GM21381 (cell line): ENCODE data around the gene ATP11B.
"Not testable (repeated sequence)": the region's sequence is repeated elsewhere in the genome, so short reads cannot be mapped to it uniquely, and the experiment has no call there.

ENCODE experiments used
- ATAC-seq: cut with Tn5 transposase; IDR thresholded peaks from one replicate; pipeline ENCODE4 v1.9.1; 2021; ENCODE audit warnings: mild to moderate bottlenecking, moderate library complexity; ENCODE audit not compliant: unreplicated experiment

Gene ATP11B

DNA sequence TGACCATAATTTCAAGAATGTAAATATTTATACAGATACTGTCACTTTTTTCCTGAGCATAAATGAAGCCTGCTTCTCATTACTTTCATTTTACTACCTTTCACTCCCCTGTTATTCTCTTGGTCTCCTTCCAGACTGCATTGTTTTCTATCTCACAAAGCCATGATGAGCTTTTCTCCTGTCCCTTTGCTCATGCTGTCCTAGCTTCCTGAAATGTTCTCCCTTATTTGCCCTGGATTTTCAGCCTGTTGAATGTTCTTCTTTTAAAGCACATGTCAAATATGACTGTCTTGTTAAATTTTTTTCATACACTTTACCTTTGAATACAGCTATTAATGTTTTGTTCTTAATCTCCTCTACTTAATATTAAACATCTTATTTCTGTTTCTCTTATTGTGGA, 31.7 kb downstream of the ATP11B start:
- no peak for ATAC-seq

DNA sequence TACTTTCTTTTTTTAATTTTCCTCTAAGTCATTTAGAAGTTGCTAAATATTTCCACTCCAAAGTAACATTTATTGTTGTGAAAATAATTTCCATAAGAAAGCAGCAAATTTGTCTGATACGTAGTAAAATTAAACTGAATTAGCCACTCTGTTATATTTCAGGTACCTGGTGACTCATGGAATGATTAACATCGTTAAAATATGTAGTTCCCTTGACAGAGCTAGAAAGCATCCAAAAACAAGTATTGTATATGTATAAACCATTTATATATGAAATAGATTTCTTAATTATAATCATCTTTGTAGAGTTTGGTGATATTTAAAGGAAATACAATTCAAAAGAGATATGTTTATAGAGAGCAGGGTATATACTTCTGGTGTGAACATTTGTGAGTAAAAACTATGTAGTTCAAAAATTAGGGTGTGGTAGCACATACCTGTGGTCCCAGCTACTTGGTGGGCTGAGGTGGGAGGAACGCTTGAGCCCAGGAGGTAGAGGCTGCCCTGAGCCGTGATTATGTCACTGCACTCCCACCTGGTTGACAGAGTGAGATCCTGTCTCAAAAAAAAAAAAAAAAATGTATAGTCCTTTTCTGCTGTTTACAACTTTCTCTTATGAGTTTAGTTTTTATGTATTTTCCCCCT, 36.6 kb downstream of the ATP11B start:
- ATAC-seq: no peak

DNA sequence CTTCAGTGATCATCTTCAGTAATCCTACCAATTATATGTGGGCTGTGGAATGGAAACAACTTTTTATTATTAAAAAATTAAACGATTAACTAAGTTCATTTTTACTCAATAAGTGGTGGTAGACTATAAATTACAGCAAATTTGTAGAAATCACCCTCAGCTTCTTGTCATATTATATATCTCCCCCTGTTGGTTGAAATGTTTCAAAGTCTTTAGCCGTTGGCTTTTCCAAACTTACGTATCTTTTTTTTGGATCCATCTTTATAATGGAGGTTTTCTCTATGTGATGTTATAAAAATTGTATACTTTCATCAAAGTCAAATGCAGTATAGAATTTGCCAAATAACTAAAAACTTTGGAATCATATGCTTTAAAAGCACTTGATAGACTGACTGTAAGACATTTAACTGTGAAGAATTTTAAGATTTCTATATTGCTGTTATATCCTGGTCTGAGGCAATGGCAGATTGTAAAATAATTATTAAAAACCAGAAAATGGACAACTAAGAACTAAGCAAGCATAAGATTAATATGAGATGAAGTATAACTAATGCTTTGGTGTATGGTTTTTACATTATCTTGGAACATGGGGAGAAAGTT, 44.7 kb downstream of the ATP11B start:
- no peak for ATAC-seq

DNA sequence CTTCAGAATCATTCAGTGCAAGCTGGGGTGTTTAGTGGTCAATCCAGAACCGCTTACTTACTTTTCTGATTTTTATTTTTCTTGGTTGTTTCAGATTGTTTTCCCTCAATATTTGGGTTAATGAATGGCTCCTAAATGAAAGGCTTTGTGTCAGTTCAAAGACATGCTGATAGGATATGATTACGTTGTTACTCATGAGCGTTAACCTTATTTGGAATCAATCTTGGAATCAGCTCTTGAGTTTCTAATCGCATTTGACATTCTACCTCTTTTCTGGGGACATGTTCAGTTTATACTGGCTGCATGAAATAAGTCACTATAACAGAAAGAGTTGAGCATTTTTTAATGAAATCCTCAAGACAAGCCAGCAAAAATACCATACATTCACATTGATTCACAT, 50.2 kb downstream of the ATP11B start:
- ATAC-seq: no peak

DNA sequence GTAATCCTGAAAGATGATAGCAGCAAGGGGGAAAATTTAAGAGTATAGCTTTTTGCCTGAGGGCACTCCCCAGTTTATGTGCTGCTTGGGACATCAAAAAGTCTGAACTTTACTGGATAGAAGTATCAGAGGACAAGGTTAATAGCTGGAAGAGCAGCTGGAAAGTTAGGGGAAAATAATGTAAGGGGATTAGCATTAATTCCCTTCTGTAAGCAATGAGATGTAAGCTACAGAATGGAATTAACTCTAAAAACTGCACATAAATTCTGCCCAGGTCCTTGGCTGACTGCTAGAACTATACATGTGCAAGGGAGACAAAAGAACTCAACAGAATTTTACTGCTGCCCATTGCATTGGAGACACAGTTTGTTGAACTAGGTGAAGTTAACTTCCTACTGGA, 55.6 kb downstream of the ATP11B start:
- ATAC-seq: no peak

DNA sequence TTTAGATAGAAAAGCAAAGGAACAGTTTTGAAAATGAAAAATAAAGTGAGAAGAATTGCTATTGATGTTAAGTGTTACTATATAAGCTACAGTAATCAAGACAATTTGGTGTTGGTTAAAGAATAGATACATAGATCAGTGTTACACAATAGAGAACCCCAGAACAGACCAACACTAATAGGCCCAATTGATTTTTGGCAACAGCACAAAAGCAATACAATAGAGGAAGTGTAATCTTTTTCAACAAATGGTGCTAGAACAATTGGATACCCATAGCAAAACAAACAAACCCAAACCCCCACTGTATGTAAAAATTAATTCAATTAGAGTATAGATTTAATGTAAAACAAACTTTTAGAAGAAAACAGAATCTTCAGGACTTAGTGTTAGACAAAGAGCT, 61.8 kb downstream of the ATP11B start:
- no peak for ATAC-seq

DNA sequence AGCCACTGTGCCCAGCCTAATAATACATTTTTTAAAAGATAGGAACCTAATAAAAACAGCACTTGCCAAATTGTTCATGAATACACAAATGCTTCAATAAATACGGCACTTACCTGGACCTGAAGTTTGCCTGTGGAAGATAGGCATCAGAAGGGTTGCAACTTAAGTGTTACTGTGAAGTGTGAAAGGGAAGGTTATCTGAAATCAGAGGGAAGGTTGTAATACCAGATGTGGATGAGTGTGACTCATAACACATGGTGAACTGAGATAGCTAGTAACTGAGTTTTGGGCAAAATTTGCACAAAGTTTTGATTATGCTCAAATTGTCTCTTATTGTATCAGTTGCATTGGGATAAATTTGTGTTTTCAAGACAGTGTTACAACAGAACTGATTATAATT, 68.0 kb downstream of the ATP11B start:
- ATAC-seq: no peak

DNA sequence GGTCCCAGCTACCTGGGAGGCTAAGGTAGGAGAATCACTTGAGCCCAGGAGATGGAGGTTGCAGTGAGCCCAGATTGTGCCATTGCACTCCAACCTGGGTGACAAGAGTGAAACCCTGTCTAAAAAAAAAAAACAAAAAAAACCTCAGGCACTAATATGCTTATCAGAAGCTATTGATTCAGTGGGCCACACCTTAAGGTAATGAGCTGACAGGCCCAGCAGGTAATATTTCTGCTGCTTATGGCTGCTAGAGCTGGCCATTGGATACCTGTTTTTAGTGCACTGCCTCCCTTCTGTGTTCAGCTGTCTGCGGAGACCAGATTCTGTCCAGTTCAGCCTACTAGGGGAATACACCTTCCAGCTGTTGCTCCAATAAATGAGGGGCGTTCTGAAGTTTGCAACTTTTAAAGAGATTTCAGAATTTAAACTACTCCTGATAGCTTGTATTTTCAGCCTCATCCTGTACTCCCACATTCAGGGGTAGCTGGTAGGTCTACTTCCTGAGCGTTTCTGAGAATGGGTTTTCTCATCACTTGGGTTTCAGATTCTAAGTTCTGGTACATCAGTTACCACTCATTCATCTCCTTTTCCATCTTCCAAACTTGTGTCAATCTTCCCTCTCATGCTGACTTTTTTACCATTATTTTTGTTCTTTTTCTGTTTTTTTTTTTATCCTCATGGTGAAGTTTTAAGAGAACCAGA, 69.0 kb downstream of the ATP11B start:
- no peak for ATAC-seq

DNA sequence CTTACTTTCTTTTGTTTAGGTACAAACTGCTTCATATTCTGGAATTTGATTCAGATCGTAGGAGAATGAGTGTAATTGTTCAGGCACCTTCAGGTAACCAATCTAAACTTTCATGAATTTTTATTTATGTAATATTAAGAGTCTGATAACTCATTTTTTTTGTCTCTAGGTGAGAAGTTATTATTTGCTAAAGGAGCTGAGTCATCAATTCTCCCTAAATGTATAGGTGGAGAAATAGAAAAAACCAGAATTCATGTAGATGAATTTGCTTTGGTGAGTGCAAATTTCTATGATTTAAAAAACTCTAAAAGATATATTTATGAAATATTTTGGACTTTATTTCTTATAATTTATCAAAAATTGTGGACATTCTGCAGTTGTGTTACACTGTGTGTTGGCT, 75.8 kb downstream of the ATP11B start:
- ATAC-seq: no peak

DNA sequence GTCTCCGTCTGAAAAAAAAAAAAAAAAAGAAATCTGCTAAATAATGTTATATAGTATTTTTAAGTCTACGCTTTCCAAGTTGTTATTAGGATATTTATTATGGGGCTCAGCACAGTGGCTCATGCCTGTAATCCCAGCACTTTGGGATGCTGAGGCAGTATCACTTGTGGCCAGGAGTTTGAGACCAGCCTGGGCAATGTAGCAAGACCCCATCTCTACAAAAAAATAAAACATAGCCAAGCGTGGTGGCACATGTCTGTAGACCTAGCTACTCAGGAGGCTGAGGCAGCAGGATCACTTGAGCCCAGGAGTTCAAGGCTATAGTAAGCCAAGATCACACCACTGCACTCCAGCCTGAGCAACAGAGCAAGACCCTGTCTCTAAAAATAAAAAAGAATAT, 77.6 kb downstream of the ATP11B start:
- not testable (repeated sequence) for ATAC-seq

DNA sequence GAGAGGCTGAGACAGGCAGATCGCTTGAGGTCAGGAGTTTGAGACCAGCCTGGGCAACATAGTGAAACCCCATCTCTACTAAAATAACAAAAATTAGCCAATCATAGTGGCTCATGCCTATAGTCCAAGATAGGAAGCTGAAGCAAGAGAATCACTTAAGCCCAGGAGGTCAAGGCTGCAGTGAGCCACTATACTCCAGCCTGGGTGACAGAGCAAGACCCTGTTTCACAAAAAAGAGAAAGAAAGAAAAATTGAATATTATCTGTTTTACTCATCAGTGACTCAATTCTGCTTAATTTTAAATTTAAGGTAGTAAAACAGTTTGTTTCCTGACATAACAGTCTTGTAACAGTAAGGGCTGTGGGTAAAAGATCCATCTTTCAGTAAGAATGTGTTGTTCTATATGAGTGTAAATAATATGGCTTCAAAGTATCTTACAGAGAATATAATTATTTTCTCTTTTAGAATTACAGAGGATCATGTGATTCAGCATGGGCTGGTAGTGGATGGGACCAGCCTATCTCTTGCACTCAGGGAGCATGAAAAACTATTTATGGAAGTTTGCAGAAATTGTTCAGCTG, 85.8 kb downstream of the ATP11B start:
- ATAC-seq: no peak

DNA sequence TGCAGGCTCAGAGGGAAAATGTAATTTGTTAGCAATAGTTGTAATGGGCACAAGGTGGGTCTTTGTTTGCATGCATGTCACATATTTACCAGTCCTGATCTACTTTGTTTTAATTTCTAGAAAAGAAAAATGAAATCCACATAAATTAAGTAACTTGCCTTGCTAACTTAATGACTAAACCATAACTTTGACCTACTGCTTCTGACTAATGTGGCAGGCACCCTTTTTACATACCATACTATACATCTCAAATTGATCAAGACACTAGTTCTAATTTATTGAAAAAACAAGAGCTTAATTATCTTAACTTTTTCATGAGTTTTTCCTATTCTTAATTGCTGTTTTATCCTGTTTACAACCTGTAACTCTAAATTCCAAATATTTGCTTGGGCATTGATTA, 93.2 kb downstream of the ATP11B start:
- no peak for ATAC-seq

DNA sequence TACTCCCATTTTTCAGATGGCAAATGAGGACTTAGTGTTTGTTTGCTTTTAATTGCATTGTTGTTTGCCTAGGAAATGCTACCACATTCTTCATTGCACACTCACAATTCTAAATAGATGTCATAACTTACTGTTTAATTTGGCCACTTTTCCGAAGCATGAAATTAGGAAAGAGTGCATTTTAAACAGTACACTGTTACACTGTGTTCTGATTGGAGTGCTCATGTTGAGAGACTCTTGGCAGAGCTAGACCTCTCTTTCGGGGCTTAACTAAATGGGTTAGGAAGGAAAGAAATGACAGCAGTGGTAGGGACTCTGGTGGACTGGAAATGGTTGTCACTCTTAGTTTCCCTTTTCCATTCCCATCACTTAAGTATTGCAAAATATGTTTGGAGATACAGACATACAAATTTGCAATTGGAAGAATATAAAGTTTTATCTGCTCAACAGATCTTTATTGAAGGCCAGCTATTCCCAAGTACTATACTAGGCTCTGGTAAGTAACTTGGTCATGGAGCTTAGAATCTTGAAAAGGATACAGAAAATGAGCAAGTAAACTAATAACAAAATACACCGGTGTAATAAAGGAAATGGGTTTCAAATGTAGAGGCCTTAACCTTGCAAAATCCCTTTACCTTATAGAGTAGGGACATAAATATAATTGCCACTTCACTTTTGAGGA, 96.8 kb downstream of the ATP11B start:
- no peak for ATAC-seq

DNA sequence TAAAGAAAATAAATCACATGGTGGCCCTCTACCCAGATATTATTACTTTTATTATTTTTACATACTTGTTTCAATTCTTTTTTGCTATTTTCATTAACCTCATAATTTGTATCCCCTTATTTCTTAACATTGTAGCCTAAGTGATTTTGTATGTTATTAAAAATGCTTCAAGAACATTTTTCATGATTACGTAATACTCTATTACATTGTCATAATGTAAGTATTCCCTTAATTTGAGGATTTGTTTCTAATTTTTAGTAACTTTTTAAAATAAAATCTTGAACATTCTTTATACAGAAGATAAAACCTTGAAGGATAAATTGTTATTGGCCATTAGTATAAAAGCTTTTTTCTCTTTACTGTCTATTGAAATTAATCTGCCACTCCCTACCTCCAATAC, 98.1 kb downstream of the ATP11B start:
- ATAC-seq: no peak

DNA sequence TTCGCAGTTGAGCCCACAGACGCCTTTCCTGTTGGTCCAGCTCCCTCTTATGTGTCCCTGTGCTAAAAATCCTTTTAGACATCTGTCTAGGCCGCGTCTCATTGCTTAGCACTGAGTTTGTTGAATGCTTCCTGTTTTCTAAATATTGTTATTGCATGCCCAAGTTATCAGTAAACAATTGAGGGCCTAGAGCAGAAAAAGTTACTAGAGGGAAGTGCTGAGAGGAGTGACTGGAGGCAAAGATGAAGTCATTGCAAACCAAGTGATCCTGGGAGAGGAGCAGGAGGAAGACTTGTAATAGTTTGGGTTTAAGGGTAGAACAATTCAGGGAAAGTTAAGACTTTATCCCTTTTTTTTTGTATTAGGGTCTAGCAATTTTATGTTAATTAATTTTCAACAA, 98.9 kb downstream of the ATP11B start:
- ATAC-seq: no peak

DNA sequence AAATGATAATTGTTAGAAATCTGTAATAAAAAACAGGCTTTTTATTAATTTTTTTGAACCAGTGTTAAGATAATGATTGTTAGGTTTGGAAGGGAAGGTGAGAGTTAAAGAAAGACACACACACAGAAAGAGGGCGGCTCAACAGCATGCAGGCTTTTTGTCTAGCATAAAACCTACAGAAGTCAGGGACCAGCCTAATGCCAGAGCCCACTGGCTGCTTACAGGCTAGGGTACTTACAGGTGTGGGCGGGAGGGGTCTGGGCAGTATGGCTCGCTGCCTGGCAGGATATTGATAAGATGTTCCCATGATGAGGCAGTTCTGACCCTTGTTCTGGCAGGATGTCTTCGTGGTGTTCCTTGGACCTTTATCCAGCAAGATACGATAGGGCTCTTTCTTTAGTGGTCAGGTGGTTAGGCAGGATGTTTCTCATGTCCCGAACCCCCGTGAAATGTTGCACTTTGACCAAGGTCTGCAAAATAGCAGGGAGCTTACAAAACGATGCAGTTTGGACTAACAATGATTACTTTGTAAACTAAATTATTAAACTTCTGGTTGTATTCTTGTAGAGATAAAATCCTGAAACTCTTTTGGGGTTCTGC, 102.3 kb downstream of the ATP11B start:
- ATAC-seq: no peak

DNA sequence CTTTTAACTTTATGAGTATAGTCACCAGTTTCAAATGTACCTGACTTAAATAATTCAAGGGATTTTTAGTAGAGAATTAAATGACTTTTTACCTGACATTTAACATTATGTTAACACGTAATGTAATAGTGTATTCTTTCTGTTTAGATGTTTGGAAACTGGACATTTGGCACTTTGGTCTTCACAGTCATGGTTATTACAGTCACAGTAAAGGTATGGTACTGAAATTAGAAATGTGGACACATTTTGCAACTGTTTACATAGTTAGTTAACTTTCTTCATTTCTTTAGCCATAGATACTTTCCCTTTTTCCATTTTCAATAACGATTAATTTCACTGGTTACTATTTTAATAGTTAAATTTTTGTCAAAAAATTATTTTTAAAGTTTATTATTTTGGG, 103.2 kb downstream of the ATP11B start:
- no peak for ATAC-seq

DNA sequence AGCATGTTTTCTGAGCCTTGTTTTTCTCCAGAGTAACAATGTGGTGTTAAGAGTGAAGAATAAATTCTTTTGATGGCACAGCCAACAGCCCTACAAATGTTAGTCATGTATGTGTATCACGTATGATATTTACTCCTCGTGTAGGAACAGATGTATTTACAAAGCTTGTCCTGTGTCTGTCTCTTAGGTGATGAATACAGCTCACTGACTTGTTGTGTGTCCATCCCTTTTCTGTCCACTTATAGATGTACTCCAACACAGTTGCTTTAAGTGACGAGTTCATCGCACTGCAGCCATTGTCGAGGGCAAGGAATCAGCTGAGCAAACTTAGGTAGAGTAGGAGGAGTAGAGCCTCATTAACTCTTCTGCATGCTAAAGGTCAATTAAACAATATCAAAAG, 108.9 kb downstream of the ATP11B start:
- ATAC-seq: no peak

DNA sequence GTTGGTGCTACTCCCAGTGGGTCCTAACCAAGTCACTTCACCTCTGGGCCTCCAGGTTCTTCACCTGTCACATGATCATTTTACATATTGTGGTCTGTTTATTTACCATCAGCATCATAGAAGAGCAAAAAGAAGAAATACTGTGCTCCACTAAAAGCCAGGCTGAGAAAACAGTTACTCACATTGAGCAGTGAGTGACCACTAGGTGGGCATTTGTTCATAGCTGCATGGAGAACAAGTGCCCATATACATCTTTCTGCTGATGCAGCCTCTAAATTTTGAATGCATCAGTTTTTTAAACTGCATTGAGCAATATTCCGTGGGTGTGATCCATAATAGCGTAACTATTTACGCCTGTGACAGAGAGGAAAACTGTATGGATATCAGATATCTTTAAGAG, 110.9 kb downstream of the ATP11B start:
- no peak for ATAC-seq

DNA sequence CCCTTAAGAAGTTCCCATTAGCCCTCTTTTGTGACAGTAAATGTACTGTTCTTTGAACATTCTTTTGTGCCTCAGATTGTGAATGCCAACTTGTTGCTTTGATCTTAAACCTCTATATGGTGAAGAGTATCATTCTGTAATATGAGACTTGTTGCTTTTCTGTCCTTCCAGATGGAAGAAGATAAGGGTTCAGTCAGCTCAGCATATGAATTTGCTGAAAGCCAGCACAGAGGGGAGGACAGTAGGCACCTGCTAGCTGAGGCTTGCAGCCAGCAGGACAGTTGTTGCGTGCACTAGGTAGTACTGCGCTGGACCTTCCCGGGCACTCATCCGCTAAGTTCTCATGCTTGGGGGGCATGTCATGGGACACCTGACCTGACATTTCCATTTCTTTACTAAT, 112.3 kb downstream of the ATP11B start:
- ATAC-seq: no peak

DNA sequence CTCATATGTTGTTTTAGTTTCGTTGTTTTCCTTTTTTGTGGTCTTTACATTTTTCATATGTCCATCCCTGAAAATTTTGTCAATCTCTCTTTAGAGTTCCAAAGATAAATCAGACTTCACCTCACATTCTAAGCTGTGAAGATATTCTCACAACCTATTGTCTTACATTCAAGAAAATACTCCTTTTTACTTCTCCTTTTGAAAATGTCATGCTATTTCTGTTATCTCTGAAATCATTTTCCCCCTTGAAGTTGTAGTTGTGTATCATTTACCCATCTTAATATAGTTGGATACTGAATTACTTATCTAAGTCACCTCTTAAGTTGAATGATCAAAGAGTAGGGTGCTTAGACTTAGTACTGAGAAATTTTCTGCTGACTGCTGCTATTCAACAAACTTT, 112.7 kb downstream of the ATP11B start:
- ATAC-seq: no peak
